Middle frontal gyrus (tissue), 1 donor: ENCODE measurements around the gene MTHFD1L.
"Not testable (repeated sequence)": the region's sequence is repeated elsewhere in the genome, so short reads cannot be mapped to it uniquely, and the experiment has no call there.

ENCODE experiments used
- DNase-seq: peaks from one replicate; pipeline ENCODE4 v3.0.0-alpha.2; 2015; ENCODE audit warnings: low spot score; ENCODE audit errors: extremely low spot score

MTHFD1L gene

GRCh38 chr6:151119823-151120524 lies 254.5 kb downstream of the MTHFD1L start:
- DNase-seq = no peak

GRCh38 chr6:151121900-151122299 lies 256.4 kb downstream of the MTHFD1L start:
- DNase-seq = no peak

DNA sequence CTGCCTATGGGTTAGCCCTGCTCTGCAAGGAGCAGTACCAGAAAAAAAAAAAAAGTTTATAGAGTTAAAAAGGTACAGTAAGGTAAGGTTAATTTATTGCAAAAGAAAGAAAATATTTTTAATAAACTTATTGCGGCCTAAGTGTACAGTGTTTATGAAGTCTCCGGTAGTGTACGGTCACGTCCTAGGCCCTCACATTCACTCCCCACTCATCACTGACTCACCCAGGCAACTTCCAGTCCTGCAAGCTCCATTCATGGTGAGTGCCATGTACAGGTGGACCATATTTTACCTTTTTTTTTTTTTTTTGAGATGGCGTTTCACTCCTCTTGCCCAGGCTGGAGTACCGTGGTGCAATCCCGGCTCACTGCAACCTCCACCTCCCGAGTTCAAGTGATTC lies 258.1 kb downstream of the MTHFD1L start:
- not testable (repeated sequence) for DNase-seq

DNA sequence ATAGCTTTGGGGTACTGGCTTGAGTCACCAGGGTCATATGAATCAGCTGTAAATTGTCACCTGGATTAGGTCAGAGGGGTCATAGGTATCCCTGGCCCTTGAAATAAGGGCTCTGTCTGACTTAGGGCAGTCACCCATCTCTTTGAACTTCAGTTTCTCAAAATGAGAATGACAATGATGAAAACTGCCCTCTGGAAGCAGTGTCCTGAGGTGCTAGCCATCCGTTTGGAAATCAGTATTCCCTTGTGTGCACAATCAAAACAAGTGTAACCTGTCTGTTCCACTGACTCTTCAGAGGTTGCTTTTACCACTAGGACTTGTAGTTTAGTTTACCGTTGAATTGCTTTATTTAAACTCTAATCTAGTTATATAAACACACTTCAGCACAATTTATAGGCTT lies 259.7 kb downstream of the MTHFD1L start:
- DNase-seq = not testable (repeated sequence)

- not testable (repeated sequence) for DNase-seq
Measured at GRCh38 chr6:151125651-151126416, 260.3 kb downstream of the MTHFD1L start.

DNA sequence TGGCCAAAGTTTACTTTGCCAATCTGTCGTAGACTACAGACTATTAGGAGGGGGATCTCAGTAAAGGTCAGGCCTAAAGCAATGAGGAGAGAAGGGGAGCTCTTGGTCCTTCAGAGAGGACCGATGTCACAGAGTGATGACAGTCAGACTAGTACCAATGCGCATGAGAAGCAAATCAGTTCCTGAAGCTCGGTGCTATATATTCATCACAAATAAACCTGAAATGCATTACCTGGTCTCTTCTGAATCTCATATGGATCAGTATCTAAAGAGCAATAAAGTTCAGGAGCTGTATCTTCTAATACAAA lies 260.9 kb downstream of the MTHFD1L start:
- not testable (repeated sequence) for DNase-seq

DNA sequence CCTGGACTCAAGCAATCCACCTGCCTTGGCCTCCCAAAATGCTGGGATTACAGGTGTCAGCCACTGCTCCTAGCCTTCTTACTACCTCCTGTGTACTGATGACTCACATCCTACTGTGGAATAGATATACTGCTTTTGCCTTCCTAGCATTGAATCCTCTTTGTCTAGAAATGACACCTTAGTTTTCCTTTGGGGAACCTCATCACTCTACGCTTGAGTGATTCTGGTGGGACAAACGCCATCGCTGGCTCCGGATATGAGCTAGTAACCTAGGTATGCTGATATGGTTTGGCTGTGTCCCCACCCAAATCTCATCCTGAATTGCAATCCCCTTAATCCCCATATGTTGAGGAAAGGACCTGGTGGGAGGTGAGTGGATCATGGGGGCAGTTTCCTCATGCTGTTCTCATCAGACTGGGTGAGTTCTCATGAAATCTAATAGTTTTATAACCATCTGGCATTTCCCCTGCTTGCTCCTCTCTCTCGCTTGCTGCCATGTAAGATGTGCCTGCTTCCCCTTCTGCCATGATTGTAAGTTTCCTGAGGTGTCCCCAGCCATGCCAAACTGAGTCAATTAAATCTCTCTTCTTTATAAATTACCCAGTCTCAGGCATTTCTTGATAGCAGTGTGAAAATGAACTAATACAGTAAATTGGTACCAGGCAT lies 261.8 kb downstream of the MTHFD1L start:
- DNase-seq = not testable (repeated sequence)

DNA sequence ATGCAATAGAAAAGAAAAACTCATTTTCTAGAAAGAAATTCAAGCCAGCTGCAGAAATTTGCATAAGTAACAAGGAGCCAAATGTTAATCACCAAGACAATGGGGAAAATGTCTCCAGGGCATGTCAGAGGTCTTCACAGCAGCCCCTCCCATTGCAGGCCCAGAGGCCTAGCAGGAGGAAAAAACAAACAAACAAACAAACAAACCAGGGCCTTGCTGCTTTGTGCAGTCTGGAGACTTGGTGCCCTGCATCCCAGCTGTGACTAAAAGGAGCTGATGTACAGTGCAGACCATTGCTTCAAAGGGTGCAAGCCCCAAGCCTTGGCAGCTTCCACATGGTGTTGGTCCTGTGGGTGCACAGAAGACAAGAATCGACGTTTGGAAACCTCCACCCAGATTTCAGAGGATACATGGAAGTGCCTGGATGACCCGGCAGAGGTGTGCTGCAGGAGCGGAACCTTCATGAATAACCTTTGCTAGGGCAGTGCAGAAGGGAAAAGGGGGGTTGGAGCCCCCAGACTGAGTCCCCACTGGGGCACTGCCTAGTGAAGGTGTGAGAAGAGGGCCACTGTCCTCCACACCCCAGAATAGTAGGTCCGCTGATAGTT lies 263.4 kb downstream of the MTHFD1L start:
- DNase-seq = no peak

DNA sequence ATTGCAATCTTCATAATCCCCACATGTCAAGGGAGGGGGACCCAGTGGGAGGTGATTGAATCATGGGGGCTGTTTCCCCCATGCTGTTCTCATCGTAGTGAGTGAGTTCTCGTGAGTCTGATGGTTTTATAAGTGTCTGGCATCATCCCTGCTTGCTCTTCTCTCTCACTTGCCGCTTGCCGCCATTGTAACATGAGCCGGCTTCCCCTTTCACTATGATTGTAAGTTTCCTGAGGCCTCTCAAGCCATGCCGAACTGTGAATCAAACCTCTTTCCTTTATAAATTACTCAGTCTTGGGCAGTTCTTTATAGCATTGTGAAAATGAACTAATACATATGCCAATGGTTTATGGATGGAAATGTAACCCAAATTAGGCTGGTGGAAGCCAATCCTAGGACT lies 264.8 kb downstream of the MTHFD1L start:
- DNase-seq = no peak

- no peak for DNase-seq
Measured at GRCh38 chr6:151131324-151132007, 266.0 kb downstream of the MTHFD1L start.

DNA sequence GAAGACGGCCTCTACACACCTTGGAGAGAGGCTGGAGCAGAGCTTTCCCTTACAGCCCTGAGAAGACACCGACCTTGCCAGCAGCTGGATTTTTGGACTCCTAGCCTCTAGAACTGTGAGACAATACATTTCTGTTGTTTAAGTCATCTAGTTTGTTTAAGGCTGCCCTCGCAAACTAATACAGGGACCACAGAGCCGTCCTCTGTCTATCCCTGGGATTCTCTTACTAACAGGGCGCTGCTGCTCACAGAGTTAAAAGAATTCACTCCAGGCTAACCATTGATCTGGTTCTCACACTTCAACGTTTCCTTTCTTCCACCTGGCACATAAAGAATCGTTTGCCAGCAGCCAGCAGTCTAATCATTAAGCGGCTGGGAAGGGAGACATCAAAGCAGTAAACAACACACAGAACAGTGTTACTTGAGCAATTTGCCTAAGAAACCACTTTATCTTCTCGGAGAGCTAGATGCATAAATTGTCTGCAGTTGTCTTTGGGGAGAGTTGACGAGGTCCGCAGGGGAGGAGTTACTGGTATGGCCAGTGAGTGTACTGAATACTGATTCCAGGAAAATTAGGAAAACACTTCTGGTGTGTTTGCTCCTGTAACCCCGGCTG lies 270.7 kb downstream of the MTHFD1L start:
- DNase-seq = no peak

- no peak for DNase-seq
Measured at GRCh38 chr6:151137542-151137941, 272.0 kb downstream of the MTHFD1L start.

DNA sequence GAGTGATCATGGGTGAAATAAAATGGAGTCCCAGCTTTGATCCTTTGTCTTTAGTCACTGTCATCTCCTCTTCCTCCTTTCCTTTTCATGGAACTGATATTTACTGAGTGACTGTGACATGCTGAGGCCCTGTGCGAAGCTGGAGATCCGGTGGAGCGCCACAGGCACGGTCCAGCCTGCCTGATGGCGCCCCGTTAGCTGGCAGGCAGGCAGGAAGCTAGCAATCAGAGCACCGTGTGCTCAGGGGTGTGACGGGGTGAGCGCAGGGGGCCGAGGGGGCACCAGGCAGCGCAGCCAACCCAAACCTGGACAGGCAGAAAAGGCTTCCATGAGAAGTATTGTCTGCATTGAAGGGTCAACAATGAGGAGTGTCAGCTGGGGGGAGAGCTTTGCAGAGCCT lies 274.0 kb downstream of the MTHFD1L start:
- DNase-seq = no peak

DNA sequence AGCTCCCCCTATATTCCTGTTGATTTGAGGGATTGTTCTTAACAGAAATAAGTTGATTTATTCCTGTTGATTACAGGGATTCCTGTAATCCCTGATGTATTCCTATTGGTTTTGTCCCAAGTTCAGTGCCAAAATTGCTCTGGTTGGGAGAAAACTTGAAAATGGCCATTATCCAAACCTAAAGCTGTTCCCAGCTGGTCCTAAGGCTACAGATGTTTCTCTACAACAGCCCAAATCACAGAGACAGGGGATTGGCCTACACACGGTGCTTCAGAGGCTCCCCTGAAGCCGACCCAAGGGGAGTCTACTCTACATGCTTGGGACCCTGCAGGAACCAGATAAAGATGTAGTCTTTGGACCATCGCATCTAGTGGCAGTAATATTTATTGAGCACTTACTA lies 275.3 kb downstream of the MTHFD1L start:
- no peak for DNase-seq

DNA sequence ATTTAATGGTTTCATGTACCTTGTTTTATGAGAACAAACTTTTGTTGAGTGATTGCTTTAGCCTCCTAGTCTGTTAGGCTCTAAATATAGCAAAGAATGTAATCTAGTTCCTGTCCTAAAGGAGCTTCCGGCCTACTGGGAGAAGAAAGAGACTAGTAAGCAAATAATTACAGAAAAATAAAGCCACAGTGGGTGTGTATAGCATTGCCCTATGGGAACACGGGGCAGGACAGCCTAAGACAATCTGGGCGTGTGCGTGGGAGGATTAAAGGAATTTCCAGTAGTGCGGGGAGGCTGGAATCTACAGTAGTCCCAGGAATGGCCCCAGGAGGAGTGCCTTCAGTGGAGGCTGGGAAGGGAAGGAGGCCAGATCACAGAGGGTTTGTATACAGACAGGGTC lies 276.2 kb downstream of the MTHFD1L start:
- no peak for DNase-seq

- no peak for DNase-seq
Measured at GRCh38 chr6:151142676-151143075, 277.2 kb downstream of the MTHFD1L start.

DNA sequence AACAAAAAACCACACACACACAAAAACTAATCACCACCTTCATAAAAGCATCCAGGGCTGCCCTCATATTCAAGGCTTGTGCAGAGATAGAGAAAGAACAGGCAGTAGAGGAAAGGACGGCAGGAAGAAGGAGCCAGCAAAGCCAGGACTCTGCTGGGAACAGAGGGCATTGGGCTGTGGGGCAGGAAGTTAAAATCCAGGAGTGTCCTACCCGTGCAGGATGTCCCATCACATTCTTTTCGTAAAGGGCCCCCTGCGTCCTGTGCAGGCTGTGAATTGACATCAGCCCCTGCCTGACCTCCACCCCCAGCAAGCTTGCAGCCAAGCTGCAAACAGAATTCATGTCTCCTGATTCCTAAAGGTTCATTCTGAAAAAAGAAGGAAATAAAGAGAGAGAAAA lies 277.8 kb downstream of the MTHFD1L start:
- no peak for DNase-seq

GRCh38 chr6:151143806-151144205 lies 278.3 kb downstream of the MTHFD1L start:
- no peak for DNase-seq

DNA sequence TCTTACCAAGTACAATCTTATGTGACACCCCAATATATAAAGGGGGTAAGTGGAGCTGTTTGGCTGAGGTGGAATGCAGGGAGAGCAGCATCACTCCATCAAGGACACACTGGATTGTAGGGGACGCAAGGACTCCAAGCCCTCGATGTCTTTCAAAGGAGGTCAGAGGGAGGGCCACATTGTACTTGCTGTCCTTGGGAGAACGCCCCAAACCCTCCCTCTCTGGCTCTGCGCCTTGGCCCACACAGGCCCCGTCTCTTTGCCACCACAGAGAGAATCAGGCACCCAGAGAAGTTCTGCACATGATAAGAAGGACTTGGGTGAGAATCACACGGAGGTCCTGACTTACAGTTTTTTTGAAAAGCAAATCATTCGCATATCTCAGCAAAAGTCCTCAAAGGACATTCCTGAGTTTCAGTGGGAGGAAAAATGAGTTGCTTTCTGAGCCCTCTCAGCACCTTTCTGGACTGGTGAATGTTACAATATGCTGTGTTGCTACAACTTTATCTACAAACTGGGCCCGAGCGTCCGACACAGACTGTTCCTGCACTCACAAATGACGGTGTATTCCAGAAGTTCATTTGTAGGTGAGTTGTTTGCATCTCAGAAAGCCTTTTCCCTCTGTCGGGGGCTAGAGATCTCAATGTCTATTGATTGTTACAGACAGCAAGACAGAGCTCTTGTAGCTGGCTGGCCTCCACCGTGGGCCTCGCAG lies 281.8 kb downstream of the MTHFD1L start:
- no peak for DNase-seq

- no peak for DNase-seq
Measured at GRCh38 chr6:151148111-151148510, 282.6 kb downstream of the MTHFD1L start.
